Prostate gland (tissue), 2 donors: ENCODE data around the gene TMEM44. TPM values are rescaled to one million over a fixed set of nuclear protein-coding genes. Genes with fewer than 3 reads are reported as not detected.

Experiments
- DNase-seq: peaks from one replicate; pipeline ENCODE4 v3.0.0-alpha.2; 2019; ENCODE audit warnings: low spot score
- H3K27ac ChIP-seq, 2 donors: fragments of 200-600 bp; sonication (generic); 2 replicates each; pipeline ENCODE4 v1.5.1; 2017 to 2019
- H3K27me3 ChIP-seq: fragments of 200-600 bp; sonication (generic); replicated peaks from 2 replicates; pipeline ENCODE4 v1.5.1; 2019; ENCODE audit not compliant: insufficient read depth
- H3K36me3 ChIP-seq, 2 donors: fragments of 200-600 bp; sonication (generic); 1 replicate in 1 of 2; 2 replicates in 1 of 2; pipeline versions ENCODE4 v1.5.1 to v1.8.1; 2017 to 2019
- H3K4me1 ChIP-seq: fragments of 200-600 bp; sonication (generic); replicated peaks from 2 replicates; pipeline ENCODE4 v1.5.1; 2019
- H3K4me3 ChIP-seq, 2 donors: fragments of 200-600 bp; sonication (generic); 2 replicates each; pipeline ENCODE4 v1.5.1; 2017 to 2019
- H3K9me3 ChIP-seq: fragments of 200-600 bp; sonication (generic); 2 replicates; pipeline ENCODE4 v1.5.1; 2017
- CTCF ChIP-seq, 4 experiments: fragments of 200-600 bp in 2 of 4; fragments of 450-650 bp in 2 of 4; sonication (generic) in 2 of 4; IDR thresholded peaks; 1 replicate in 3 of 4; 2 replicates in 1 of 4; pipeline ENCODE4 v1.5.1; 2016 to 2019; ENCODE audit warnings: antibody characterized with exemption in 4 of 4, mild to moderate bottlenecking in 2 of 4, moderate library complexity in 2 of 4
- POLR2A ChIP-seq: fragments of 450-650 bp; IDR thresholded peaks from one replicate; pipeline ENCODE4 v1.6.1; 2016; ENCODE audit warnings: antibody characterized with exemption, mild to moderate bottlenecking
- POLR2AphosphoS5 ChIP-seq: sonication (generic); formaldehyde crosslinking; IDR thresholded peaks from one replicate; pipeline ENCODE4 v1.6.1; 2017; ENCODE audit warnings: antibody characterized with exemption
- WGBS: methylation state at CpG from one replicate; pipeline ENCODE4 v1.1.5; 2018; 5-methylcytosine and 5-hydroxymethylcytosine counted together
- intact Hi-C: fragments of 100-400 bp; cut with DNase I; formaldehyde crosslinking; loops from one replicate; pipeline ENCODE4 v1.14.2; 2022
- total RNA-seq, 2 donors: library from RNA; depleted of rRNA; stranded (reverse); fragments of >200 nt; gene quantifications; one replicate each; pipeline ENCODE4 v1.1.0, GENCODE V29; 2016

TMEM44 gene
- total RNA-seq, 2 donors from 2014 or later, result 11.0 to 11.1 TPM

GRCh38 chr3:194637541-194638400 lies 4.6 kb upstream of the TMEM44 start:
- H3K4me1 ChIP-seq, result no peaks in the 10 kb centered on the region
- WGBS, result 88% methylated on average over 22 of the region's 22 CpGs
- no peaks in the 10 kb centered on the region for H3K27me3 ChIP-seq
- no peak overlapping the region for H3K4me3 ChIP-seq
- H3K9me3 ChIP-seq, result no peaks in the 10 kb centered on the region
- H3K27ac ChIP-seq, result no peak overlapping the region
- no peak for DNase-seq
- TF ChIP-seq POLR2A (no peak), POLR2AphosphoS5 (no peak), CTCF (IDR thresholded peaks at IDR 0.05) (no peak)
- peaks cover 0 to 2% of the 10 kb centered on the region in 2 donors for H3K36me3 ChIP-seq
- intact Hi-C loops, result no loop called here

- WGBS, result 54% methylated on average over 3 of the region's 3 CpGs
- no peaks in the 10 kb centered on the region for H3K9me3 ChIP-seq
- no peak for DNase-seq
- no peaks in the 10 kb centered on the region for H3K27me3 ChIP-seq
- no peak overlapping the region for H3K4me3 ChIP-seq
- no peaks in the 10 kb centered on the region for H3K4me1 ChIP-seq
- peaks cover 0 to 2% of the 10 kb centered on the region in 2 donors for H3K36me3 ChIP-seq
- no peak for TF ChIP-seq CTCF (IDR thresholded peaks at IDR 0.05)
- no peak for TF ChIP-seq POLR2A
- no peak for TF ChIP-seq POLR2AphosphoS5
- H3K27ac ChIP-seq, result no peak overlapping the region
- intact Hi-C loops, result no loop called here
These were observed 3.8 kb upstream of the TMEM44 start for GRCh38 chr3:194637066-194637465.

- intact Hi-C loops, result no loop called here
- DNase-seq, result no peak
- no peaks in the 10 kb centered on the region for H3K36me3 ChIP-seq
- WGBS, result under 1% methylated on average over 39 of the region's 56 CpGs
- TF ChIP-seq POLR2A (no peak), CTCF (IDR thresholded peaks at IDR 0.05) (no peak), POLR2AphosphoS5 (no peak)
- no peaks in the 10 kb centered on the region for H3K27me3 ChIP-seq
- H3K4me1 ChIP-seq, result no peaks in the 10 kb centered on the region
- H3K27ac ChIP-seq, result peak overlapping the region; percentile 65 to 71
- H3K4me3 ChIP-seq, result peak overlapping the region; percentile 54 to 55
- no peaks in the 10 kb centered on the region for H3K9me3 ChIP-seq
These were observed 340 bp downstream of the TMEM44 start for GRCh38 chr3:194632809-194633348.

GRCh38 chr3:194632226-194632808 lies 902 bp downstream of the TMEM44 start:
- Histone ChIP-seq H3K4me3 (peak overlapping the region; percentile 54 to 55), H3K27ac (peak overlapping the region in 1 of 2 donors; percentile 65), H3K27me3 (no peaks in the 10 kb centered on the region), H3K9me3 (no peaks in the 10 kb centered on the region), H3K36me3 (no peaks in the 10 kb centered on the region), H3K4me1 (no peaks in the 10 kb centered on the region)
- WGBS, result 67% methylated on average over 11 of the region's 11 CpGs
- no peak for DNase-seq
- intact Hi-C loops, result no loop called here
- TF ChIP-seq CTCF (IDR thresholded peaks at IDR 0.05) (no peak), POLR2A (no peak), POLR2AphosphoS5 (no peak)
